Esophagus squamous epithelium (tissue), 5 donors: ENCODE data around the gene TAF4. TPM values are rescaled to one million over a fixed set of nuclear protein-coding genes. Genes with fewer than 3 reads are reported as not detected.
"Not testable (repeated sequence)": the region's sequence is repeated elsewhere in the genome, so short reads cannot be mapped to it uniquely, and the experiment has no call there.

Source experiments
- DNase-seq: peaks from one replicate; lab custom pipeline; 2025; lab: John Stamatoyannopoulos, UW
- H3K27ac ChIP-seq, 4 donors: fragments of 200-600 bp; sonication (generic); one replicate each; pipeline ENCODE4 v1.5.1; 2016 to 2019; ENCODE audit warnings: mild to moderate bottlenecking in 1 of 4
- H3K27me3 ChIP-seq, 4 donors: fragments of 200-600 bp; sonication (generic); 1 replicate in 3 of 4; 2 replicates in 1 of 4; pipeline versions ENCODE4 v1.5.1 to v1.6.0; 2017 to 2021; ENCODE audit warnings: antibody characterized with exemption in 1 of 4
- H3K36me3 ChIP-seq, 3 donors: fragments of 200-600 bp; sonication (generic); one replicate each; pipeline ENCODE4 v1.5.1; 2016 to 2019
- H3K4me1 ChIP-seq, 3 donors: fragments of 200-600 bp; sonication (generic); one replicate each; pipeline ENCODE4 v1.5.1; 2017 to 2019
- H3K4me3 ChIP-seq, 4 donors: fragments of 200-600 bp; sonication (generic); 1 replicate in 3 of 4; 2 replicates in 1 of 4; pipeline ENCODE4 v1.5.1; 2016 to 2019; ENCODE audit warnings: mild to moderate bottlenecking in 2 of 4, moderate library complexity in 1 of 4
- H3K9me3 ChIP-seq, 3 donors: fragments of 200-600 bp; sonication (generic); one replicate each; pipeline ENCODE4 v1.5.1; 2016 to 2019
- POLR2A ChIP-seq, 4 donors: fragments of 450-650 bp; IDR thresholded peaks; one replicate each; pipeline ENCODE4 v1.6.1; 2017; ENCODE audit warnings: antibody characterized with exemption in 4 of 4, mild to moderate bottlenecking in 4 of 4, moderate library complexity in 3 of 4
- WGBS, 2 donors: methylation state at CpG; one replicate each; pipeline ENCODE4 v1.1.5; 2018; 5-methylcytosine and 5-hydroxymethylcytosine counted together
- intact Hi-C: fragments of 100-400 bp; cut with DNase I; formaldehyde crosslinking; loops from one replicate; pipeline ENCODE4 v1.15.0; 2022
- total RNA-seq, 4 donors: library from RNA; depleted of rRNA; stranded (reverse); fragments of >200 nt; gene quantifications; one replicate each; pipeline ENCODE4 v1.1.0, GENCODE V29; 2016
- TF ChIP-seq, protein P1 (sequence below), 6 experiments: fragments of 450-650 bp in 4 of 6; fragments of 200-600 bp in 2 of 6; sonication (generic) in 2 of 6; IDR thresholded peaks; one replicate each; pipeline ENCODE4 v1.5.1; 2016 to 2019; ENCODE audit warnings: antibody characterized with exemption in 6 of 6, mild to moderate bottlenecking in 4 of 6, moderate library complexity in 4 of 6
- donor health status: DM: yes; HTN: yes; CAD: no.

The TAF4 gene
- total RNA-seq, 4 donors from 2014 or later, result 4.9 to 16.5 (median 14.4) TPM

GRCh38 chr20:62056975-62057374 lies 8.7 kb downstream of the TAF4 start:
- DNase-seq, result no peak
- H3K36me3 ChIP-seq, result peaks cover 0 to 30% (median 0%) of the 10 kb centered on the region in 3 donors
- intact Hi-C loops, result no loop called here
- H3K27ac ChIP-seq, result no peak overlapping the region
- H3K4me1 ChIP-seq, result peaks cover 6 to 20% (median 6%) of the 10 kb centered on the region in 3 donors
- H3K4me3 ChIP-seq, result no peak overlapping the region
- no peak for TF ChIP-seq POLR2A (IDR thresholded peaks at IDR 0.05)
- TF ChIP-seq, protein P1, sequence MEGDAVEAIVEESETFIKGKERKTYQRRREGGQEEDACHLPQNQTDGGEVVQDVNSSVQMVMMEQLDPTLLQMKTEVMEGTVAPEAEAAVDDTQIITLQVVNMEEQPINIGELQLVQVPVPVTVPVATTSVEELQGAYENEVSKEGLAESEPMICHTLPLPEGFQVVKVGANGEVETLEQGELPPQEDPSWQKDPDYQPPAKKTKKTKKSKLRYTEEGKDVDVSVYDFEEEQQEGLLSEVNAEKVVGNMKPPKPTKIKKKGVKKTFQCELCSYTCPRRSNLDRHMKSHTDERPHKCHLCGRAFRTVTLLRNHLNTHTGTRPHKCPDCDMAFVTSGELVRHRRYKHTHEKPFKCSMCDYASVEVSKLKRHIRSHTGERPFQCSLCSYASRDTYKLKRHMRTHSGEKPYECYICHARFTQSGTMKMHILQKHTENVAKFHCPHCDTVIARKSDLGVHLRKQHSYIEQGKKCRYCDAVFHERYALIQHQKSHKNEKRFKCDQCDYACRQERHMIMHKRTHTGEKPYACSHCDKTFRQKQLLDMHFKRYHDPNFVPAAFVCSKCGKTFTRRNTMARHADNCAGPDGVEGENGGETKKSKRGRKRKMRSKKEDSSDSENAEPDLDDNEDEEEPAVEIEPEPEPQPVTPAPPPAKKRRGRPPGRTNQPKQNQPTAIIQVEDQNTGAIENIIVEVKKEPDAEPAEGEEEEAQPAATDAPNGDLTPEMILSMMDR (IDR thresholded peaks at IDR 0.05), result no peak
- no peaks in the 10 kb centered on the region for H3K9me3 ChIP-seq
- 92 to 93% methylated on average over 9 to 10 of the region's 11 CpGs for WGBS, 2 donors
- H3K27me3 ChIP-seq, result no peaks in the 10 kb centered on the region

DNA sequence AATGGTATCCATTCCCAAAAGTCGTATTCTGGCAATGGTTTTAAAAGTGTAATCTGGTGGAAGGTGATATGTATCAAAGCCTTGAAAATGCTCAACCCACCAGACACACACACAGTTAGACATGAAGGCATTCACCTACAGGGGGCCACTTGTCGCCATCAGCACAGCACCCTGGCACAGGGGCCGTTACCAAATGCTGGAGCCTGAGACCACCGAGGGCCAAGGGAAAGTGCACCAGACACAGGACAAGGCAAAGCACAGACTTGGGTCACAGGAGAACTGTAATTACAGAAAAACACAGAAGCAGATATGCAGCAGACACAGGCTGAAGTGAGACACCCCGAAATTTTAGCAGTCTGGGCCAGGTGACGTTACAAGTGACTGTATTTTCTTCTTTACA lies 9.3 kb downstream of the TAF4 start:
- no peaks in the 10 kb centered on the region for H3K27me3 ChIP-seq
- peaks cover 0 to 30% (median 0%) of the 10 kb centered on the region in 3 donors for H3K36me3 ChIP-seq
- TF ChIP-seq POLR2A (IDR thresholded peaks at IDR 0.05), result no peak
- TF ChIP-seq, protein P1 (IDR thresholded peaks at IDR 0.05), result no peak
- 88 to 96% methylated on average over 5 to 6 of the region's 6 CpGs for WGBS, 2 donors
- DNase-seq, result no peak
- intact Hi-C loops, result no loop called here
- H3K4me1 ChIP-seq, result peaks cover 6 to 14% (median 6%) of the 10 kb centered on the region in 3 donors
- H3K9me3 ChIP-seq, result no peaks in the 10 kb centered on the region
- no peak overlapping the region for H3K4me3 ChIP-seq
- no peak overlapping the region for H3K27ac ChIP-seq

- 52% methylated on average over 3 of the region's 6 CpGs; no CpG with 5 or more reads in 1 of the 2 donors for WGBS, 2 donors
- H3K27me3 ChIP-seq, DNase-seq, H3K9me3 ChIP-seq, intact Hi-C loops, H3K4me1 ChIP-seq, H3K27ac ChIP-seq, H3K4me3 ChIP-seq: not testable (repeated sequence)
- peaks cover 0 to 30% (median 0%) of the 10 kb centered on the region in 3 donors for H3K36me3 ChIP-seq
These were observed 9.9 kb downstream of the TAF4 start for GRCh38 chr20:62055862-62056115.

GRCh38 chr20:62055106-62055861 lies 10.4 kb downstream of the TAF4 start:
- intact Hi-C loops, result no loop called here

GRCh38 chr20:62054451-62054953 lies 11.2 kb downstream of the TAF4 start:
- WGBS, 2 donors, result 89 to 93% methylated on average over 12 of the region's 12 CpGs
- no peak for TF ChIP-seq POLR2A (IDR thresholded peaks at IDR 0.05)
- TF ChIP-seq, protein P1 (IDR thresholded peaks at IDR 0.05), result no peak

More at GRCh38 chr20:62055106-62055861, 10.4 kb downstream of the TAF4 start:
- WGBS, 2 donors, result 94 to 97% methylated on average over 17 to 20 of the region's 21 CpGs
- no peak overlapping the region for H3K27ac ChIP-seq
- DNase-seq, result no peak
- peaks cover 4 to 5% (median 5%) of the 10 kb centered on the region in 3 donors for H3K4me1 ChIP-seq
- H3K27me3 ChIP-seq, result no peaks in the 10 kb centered on the region
- peaks cover 0 to 30% (median 0%) of the 10 kb centered on the region in 3 donors for H3K36me3 ChIP-seq
- no peaks in the 10 kb centered on the region for H3K9me3 ChIP-seq
- TF ChIP-seq POLR2A (IDR thresholded peaks at IDR 0.05), result no peak
- TF ChIP-seq, protein P1 (IDR thresholded peaks at IDR 0.05), result no peak
- H3K4me3 ChIP-seq, result no peak overlapping the region

More at GRCh38 chr20:62054451-62054953, 11.2 kb downstream of the TAF4 start:
- DNase-seq, result no peak
- H3K27ac ChIP-seq, result no peak overlapping the region
- H3K4me3 ChIP-seq, result no peak overlapping the region
- intact Hi-C loops, result no loop called here
- H3K4me1 ChIP-seq, result no peaks in the 10 kb centered on the region
- H3K27me3 ChIP-seq, result no peaks in the 10 kb centered on the region
- H3K9me3 ChIP-seq, result no peaks in the 10 kb centered on the region
- peaks cover 0 to 30% (median 0%) of the 10 kb centered on the region in 3 donors for H3K36me3 ChIP-seq
